Measurements from ENCODE around the gene TPGS1.

DNA sequence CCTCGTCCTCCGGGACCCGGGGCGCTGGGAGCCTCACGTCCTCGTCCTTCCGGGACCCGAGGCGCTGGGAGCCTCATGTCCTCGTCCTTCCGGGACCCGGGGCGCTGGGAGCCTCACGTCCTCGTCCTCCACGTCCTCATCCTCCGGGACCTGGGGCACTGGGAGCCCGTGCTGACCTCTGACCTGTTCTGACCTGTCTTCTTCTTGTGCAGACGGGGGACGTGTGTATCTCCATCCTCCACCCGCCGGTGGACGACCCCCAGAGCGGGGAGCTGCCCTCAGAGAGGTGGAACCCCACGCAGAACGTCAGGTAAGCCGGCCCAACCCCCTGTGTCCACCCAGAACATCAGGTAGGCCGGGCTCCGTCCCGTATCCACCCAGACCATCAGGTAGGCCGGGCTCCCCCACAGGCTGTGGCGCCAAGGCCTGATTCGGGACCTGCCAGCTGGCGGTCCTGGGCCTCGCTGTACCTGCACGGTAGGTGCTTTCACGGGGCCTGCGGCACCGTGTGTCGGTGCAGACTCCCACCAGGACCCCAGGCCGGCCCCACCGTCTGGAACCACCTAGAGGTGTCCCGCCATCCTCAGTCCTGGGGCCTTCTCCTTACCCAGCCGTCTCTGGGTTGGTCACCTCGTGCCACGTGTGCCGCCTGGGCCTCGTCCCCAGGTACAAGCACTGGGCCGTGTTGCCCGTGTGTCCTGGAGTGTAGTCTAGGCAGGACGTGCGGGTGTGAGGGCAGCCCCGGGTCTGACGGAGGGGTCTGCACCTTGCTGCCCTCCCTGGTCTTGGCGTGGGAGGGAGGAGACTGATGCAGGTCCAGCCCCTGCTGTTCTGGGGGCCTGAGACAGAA is 29.0 kb downstream of the TPGS1 start:
- no peak for TF ChIP-seq POLR2A (IDR thresholded peaks at IDR 0.05; ENCODE audit: low read length)
- TF ChIP-seq GATA1 (IDR thresholded peaks at IDR 0.05; ENCODE audit: low read depth, low read length): no peak
